Measurements from ENCODE around the gene MMP15.
"Not testable (repeated sequence)": the region's sequence is repeated elsewhere in the genome, so short reads cannot be mapped to it uniquely, and the experiment has no call there.

DNA sequence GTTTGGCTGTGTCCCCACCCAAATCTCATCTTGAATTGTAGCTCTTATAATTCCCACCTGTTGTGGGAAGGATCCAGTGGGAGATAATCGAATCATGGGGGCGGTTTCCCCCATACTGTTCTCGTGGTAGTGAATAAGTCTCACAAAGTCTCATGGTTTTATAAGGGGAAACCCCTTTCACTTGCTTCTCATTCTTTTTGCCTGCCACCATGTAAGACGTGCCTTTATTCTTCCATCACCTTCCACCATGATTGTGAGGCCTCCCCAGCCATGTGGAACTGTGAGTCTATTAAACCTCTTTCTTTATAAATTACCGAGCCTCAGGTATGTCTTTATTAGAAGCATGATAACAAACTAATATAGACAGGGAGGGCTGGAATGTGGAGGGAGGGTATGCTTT lies 46.6 kb downstream of the MMP15 start:
- not testable (repeated sequence) for TF ChIP-seq POLR2A (IDR thresholded peaks at IDR 0.05)
- TF ChIP-seq, protein P1, sequence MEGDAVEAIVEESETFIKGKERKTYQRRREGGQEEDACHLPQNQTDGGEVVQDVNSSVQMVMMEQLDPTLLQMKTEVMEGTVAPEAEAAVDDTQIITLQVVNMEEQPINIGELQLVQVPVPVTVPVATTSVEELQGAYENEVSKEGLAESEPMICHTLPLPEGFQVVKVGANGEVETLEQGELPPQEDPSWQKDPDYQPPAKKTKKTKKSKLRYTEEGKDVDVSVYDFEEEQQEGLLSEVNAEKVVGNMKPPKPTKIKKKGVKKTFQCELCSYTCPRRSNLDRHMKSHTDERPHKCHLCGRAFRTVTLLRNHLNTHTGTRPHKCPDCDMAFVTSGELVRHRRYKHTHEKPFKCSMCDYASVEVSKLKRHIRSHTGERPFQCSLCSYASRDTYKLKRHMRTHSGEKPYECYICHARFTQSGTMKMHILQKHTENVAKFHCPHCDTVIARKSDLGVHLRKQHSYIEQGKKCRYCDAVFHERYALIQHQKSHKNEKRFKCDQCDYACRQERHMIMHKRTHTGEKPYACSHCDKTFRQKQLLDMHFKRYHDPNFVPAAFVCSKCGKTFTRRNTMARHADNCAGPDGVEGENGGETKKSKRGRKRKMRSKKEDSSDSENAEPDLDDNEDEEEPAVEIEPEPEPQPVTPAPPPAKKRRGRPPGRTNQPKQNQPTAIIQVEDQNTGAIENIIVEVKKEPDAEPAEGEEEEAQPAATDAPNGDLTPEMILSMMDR (IDR thresholded peaks at IDR 0.05) = not testable (repeated sequence)
